GM12878 (cell line): Measurements from ENCODE around the gene ANKRD11. TPM values are rescaled to one million over a fixed set of nuclear protein-coding genes. Genes with fewer than 3 reads are reported as not detected.

ENCODE experiments used
- ATAC-seq: fragments of 200-7000 bp; cut with Tn5 transposase; 3 replicates; pipeline ENCODE4 v1.9.1; 2020; ENCODE audit warnings: mild to moderate bottlenecking, moderate library complexity
- BruUV-seq: library from RNA; stranded (reverse); fragments of 400-500 nt; replicated peaks from 2 replicates; lab custom pipeline; 2021; lab: Mats Ljungman, UMichigan
- CTCF ChIA-PET: fragments of 300-600 bp; sonication (Branson Sonifier 250); formaldehyde crosslinking; extraction: SDS; loops from one replicate; lab custom pipeline; 2021; ENCODE audit warnings: inconsistent platforms; lab: Yijun Ruan, JAX
- POLR2A ChIA-PET: fragments of 350-600 bp; formaldehyde crosslinking; extraction: SDS; loops from one replicate; lab custom pipeline; 2021; ENCODE audit warnings: inconsistent platforms; lab: Charles Lee
- RAD21 ChIA-PET: fragments of 300-600 bp; sonication (Branson Sonifier 250); formaldehyde crosslinking; loops from one replicate; lab custom pipeline; 2023; ENCODE audit warnings: antibody characterized with exemption; ENCODE audit not compliant: unreplicated experiment; lab: Charles Lee
- SMC1A ChIA-PET: fragments of 300-600 bp; sonication (Branson Sonifier 250); formaldehyde crosslinking; loops from one replicate; lab custom pipeline; 2023; ENCODE audit not compliant: unreplicated experiment, uncharacterized antibody; lab: Charles Lee
- DNase-seq: peaks from one replicate; pipeline ENCODE4 v3.0.0-alpha.2; 2011; ENCODE audit warnings: low read depth, low spot score
- FAIRE-seq: peaks from 3 replicates; lab custom pipeline; 2011; peaks lifted over from hg19 to GRCh38; lab: Jason Lieb, UNC
- H2AFZ ChIP-seq: 2 replicates; pipeline ENCODE4 v1.6.0; 2011; ENCODE audit warnings: low read depth, low read length, control low read depth; ENCODE audit not compliant: control insufficient read depth
- H3K27ac ChIP-seq: 2 replicates; pipeline ENCODE4 v1.5.1; 2011; ENCODE audit warnings: control low read depth; ENCODE audit not compliant: control insufficient read depth, insufficient read depth
- H3K27me3 ChIP-seq, 2 experiments: replicated peaks in 1 of 2; 2 replicates each; pipeline versions ENCODE4 v1.6.0 to v1.6.1; 2011; ENCODE audit warnings: low read length in 1 of 2; ENCODE audit not compliant: control insufficient read depth in 2 of 2, insufficient read depth in 2 of 2
- H3K36me3 ChIP-seq, 2 experiments: 2 replicates each; pipeline ENCODE4 v1.5.1; 2011; ENCODE audit warnings: low read length in 1 of 2; ENCODE audit not compliant: control insufficient read depth in 2 of 2, insufficient read depth in 2 of 2
- H3K4me1 ChIP-seq: 2 replicates; pipeline ENCODE4 v1.6.1; 2011; ENCODE audit warnings: mild to moderate bottlenecking, low read length, moderate library complexity, mixed read lengths; ENCODE audit not compliant: control insufficient read depth, insufficient read depth
- H3K4me2 ChIP-seq: 2 replicates; pipeline ENCODE4 v1.6.0; 2011; ENCODE audit warnings: control low read depth; ENCODE audit not compliant: control insufficient read depth, insufficient read depth
- H3K4me3 ChIP-seq: fragments of 200-600 bp; sonication (generic); 2 replicates; pipeline ENCODE4 v1.5.1; 2016
- H3K79me2 ChIP-seq: 2 replicates; pipeline ENCODE4 v1.6.0; 2011; ENCODE audit warnings: low read length; ENCODE audit not compliant: control insufficient read depth, insufficient read depth
- H3K9ac ChIP-seq: 2 replicates; pipeline ENCODE4 v1.8.0; 2011; ENCODE audit warnings: low read length, control low read depth, mixed read lengths; ENCODE audit not compliant: control insufficient read depth, insufficient read depth
- H3K9me3 ChIP-seq: replicated peaks from 3 replicates; pipeline ENCODE4 v1.5.1; 2011; ENCODE audit warnings: mild to moderate bottlenecking, low read length; ENCODE audit not compliant: control insufficient read depth, insufficient read depth
- H4K20me1 ChIP-seq: 2 replicates; pipeline ENCODE4 v1.6.0; 2011; ENCODE audit not compliant: control insufficient read depth, insufficient read depth
- CEBPB ChIP-seq, 2 experiments: fragments of 150-350 bp in 1 of 2; IDR thresholded peaks; 2 replicates each; pipeline ENCODE4 v1.6.1; 2012 to 2014; ENCODE audit warnings: low read depth in 2 of 2, low read length in 2 of 2, borderline replicate concordance in 1 of 2, inconsistent platforms in 1 of 2
- CHD4 ChIP-seq: fragments of 200-600 bp; sonication (generic); IDR thresholded peaks from 2 replicates; pipeline ENCODE4 v1.6.1; 2016; ENCODE audit warnings: mild to moderate bottlenecking
- ETV6 ChIP-seq, 2 experiments: fragments of 450-650 bp in 1 of 2; IDR thresholded peaks in 1 of 2; conservative IDR thresholded peaks in 1 of 2; 2 replicates each; pipeline ENCODE4 v1.6.1; 2014; ENCODE audit warnings: antibody characterized with exemption in 1 of 2, borderline replicate concordance in 1 of 2, low read depth in 1 of 2, mild to moderate bottlenecking in 1 of 2, moderate library complexity in 1 of 2
- FOXM1 ChIP-seq: IDR thresholded peaks from 2 replicates; pipeline ENCODE4 v1.6.1; 2012; ENCODE audit warnings: low read depth, mild to moderate bottlenecking, inconsistent platforms, low read length, moderate library complexity
- HCFC1 ChIP-seq: fragments of 150-350 bp; IDR thresholded peaks from 2 replicates; pipeline ENCODE4 v1.6.1; 2014; ENCODE audit warnings: low read length
- HDAC2 ChIP-seq: fragments of 200-600 bp; sonication (generic); IDR thresholded peaks from 2 replicates; pipeline ENCODE4 v1.6.1; 2017
- IKZF2 ChIP-seq, 2 experiments: fragments of 450-650 bp; IDR thresholded peaks; 2 replicates each; pipeline ENCODE4 v1.6.1; 2017; ENCODE audit warnings: mild to moderate bottlenecking in 2 of 2, moderate library complexity in 2 of 2
- POLR2AphosphoS2 ChIP-seq: IDR thresholded peaks from 2 replicates; pipeline ENCODE4 v1.6.1; 2011; ENCODE audit warnings: low read depth, mild to moderate bottlenecking, low read length, improper control_type of control experiment, moderate library complexity
- RAD21 ChIP-seq: IDR thresholded peaks from 2 replicates; pipeline ENCODE4 v1.6.1; 2011; ENCODE audit warnings: mild to moderate bottlenecking, low read depth, low read length, moderate library complexity; ENCODE audit not compliant: insufficient read depth
- RELA ChIP-seq: fragments of 450-650 bp; IDR thresholded peaks from 2 replicates; pipeline ENCODE4 v1.8.0; 2014; ENCODE audit warnings: borderline replicate concordance; ENCODE audit not compliant: partially characterized antibody
- STAT1 ChIP-seq: fragments of 450-650 bp; conservative IDR thresholded peaks from 2 replicates; pipeline ENCODE4 v1.6.1; 2014; ENCODE audit warnings: antibody characterized with exemption, mild to moderate bottlenecking
- TCF3 ChIP-seq: IDR thresholded peaks from 2 replicates; pipeline ENCODE4 v1.6.1; 2012; ENCODE audit warnings: low read depth, mild to moderate bottlenecking, low read length, borderline replicate concordance; ENCODE audit not compliant: insufficient read depth
- ZSCAN29 ChIP-seq: fragments of 450-650 bp; IDR thresholded peaks from 2 replicates; pipeline ENCODE4 v1.6.1; 2017; ENCODE audit warnings: mild to moderate bottlenecking, moderate library complexity
- WGBS: methylation state at CpG from one replicate; pipeline ENCODE4 v1.1.6; 2016; ENCODE audit warnings: low lambda C conversion rate; ENCODE audit not compliant: insufficient replicate concordance, insufficient coverage; ENCODE audit errors: missing lambda C conversion rate; 5-methylcytosine and 5-hydroxymethylcytosine counted together
- in situ Hi-C: fragments of 300-500 bp; cut with MboI; formaldehyde crosslinking; loops from 9 replicates; pipeline ENCODE4 v1.14.3; 2018; ENCODE audit warnings: mixed read lengths
- intact Hi-C: fragments of 100-400 bp; cut with micrococcal nuclease; formaldehyde crosslinking; loops from one replicate; pipeline ENCODE4 v1.14.2; 2022; ENCODE audit not compliant: unreplicated experiment
- polyA plus RNA-seq, 11 experiments: library from polyadenylated mRNA; depleted of rRNA in 4 of 11; unstranded in 6 of 11; stranded (reverse) in 5 of 11; fragments of >200 nt; fragmentation: Nextera tagmentation in 4 of 11; fragmentation: Illumina TruSeq in 1 of 11; extraction: Ambion mirVana in 4 of 11; extraction: Trizol in 1 of 11; gene quantifications; 1 replicate in 1 of 11; 2 replicates in 10 of 11; pipeline versions ENCODE4 v1.2.1 to v1.2.3, GENCODE V29; 2011 to 2016; ENCODE audit warnings: inconsistent platforms in 2 of 11, missing spikeins in 2 of 11, low read depth in 1 of 11
- total RNA-seq, 4 experiments: library from RNA; depleted of rRNA in 3 of 4; stranded (reverse); fragments of >200 nt in 3 of 4; fragmentation: Illumina TruSeq in 1 of 4; extraction: Trizol in 1 of 4; gene quantifications; 2 replicates each; pipeline versions ENCODE4 v1.2.1 to v1.2.3, GENCODE V29; 2013 to 2021
- TF ChIP-seq, protein P1 (sequence below): IDR thresholded peaks from 2 replicates; pipeline ENCODE4 v1.6.1; 2012; ENCODE audit warnings: low read depth, low read length, improper control_type of control experiment
- TF ChIP-seq, protein P2 (sequence below): fragments of 450-650 bp; IDR thresholded peaks from 2 replicates; pipeline ENCODE4 v1.6.1; 2017; ENCODE audit warnings: borderline replicate concordance

Gene ANKRD11
- total and polyA plus RNA-seq, 10 of the 15 experiments (the other 5 are each of a cell fraction or from before 2014, with no cell fraction given): 5.1 to 103 (median 27.4) TPM

DNA sequence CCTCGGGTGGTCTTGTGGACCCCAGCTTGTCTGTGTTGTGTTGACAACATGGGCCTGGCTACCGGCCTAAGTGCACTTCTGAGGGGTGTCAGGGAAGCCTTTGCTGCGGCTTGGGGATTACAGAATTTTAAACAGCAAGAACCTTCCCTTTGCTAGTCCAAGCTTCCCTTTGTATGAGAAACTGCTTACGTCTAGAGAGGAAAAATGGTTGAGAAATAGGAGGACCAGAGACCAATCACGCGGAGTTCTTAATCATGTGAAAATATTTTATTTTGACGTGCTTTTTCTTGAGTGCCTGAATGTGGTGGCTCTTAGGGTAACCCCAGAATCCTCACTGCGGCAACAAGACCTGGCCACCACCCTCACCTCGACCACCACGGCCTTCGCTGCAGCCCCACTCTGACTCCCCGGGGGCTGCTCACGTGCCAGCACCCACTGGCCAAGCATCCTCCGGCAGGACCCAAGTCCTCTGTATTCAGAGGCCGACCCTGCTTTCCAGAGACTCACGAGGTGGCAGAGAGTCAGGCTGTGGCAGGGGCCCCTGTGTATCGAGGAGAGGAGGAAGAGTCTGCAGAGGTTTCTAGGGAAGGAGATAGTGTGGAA lies 191.6 kb downstream of the ANKRD11 start:
- Histone ChIP-seq H3K27ac (no peak overlapping the region), H3K4me1 (no peaks in the 10 kb centered on the region), H3K9ac (no peak overlapping the region), H3K4me2 (no peak overlapping the region), H3K9me3 (no peaks in the 10 kb centered on the region), H2AFZ (no peak overlapping the region), H3K79me2 (no peaks in the 10 kb centered on the region; the same call in none of the 2 replicates), H3K27me3 (no peaks in the 10 kb centered on the region), H4K20me1 (peaks cover 9% of the 10 kb centered on the region; the same call in 1 of the 2 replicates), H3K36me3 (peaks cover 11 to 32% of the 10 kb centered on the region in 2 experiments; a peak in 3 of 4 replicates), H3K4me3 (no peak overlapping the region)
- TF ChIP-seq TCF3 (no peak), FOXM1 (no peak), CEBPB (IDR thresholded peaks at IDR 0.05; ENCODE audit: borderline replicate concordance in 1 of 2, low read depth in 2 of 2, low read length in 2 of 2) (no peak), RAD21 (no peak), ETV6 (conservative IDR thresholded peaks at IDR 0.05 in 1 of 2, IDR thresholded peaks at IDR 0.05 in 1 of 2; ENCODE audit: borderline replicate concordance in 1 of 2, low read depth in 1 of 2) (no peak), ZSCAN29 (no peak), RELA (no peak), HCFC1 (no peak), CHD4 (no peak), STAT1 (no peak), HDAC2 (no peak), IKZF2 (IDR thresholded peaks at IDR 0.05) (no peak), POLR2AphosphoS2 (no peak)
- TF ChIP-seq, protein P1, sequence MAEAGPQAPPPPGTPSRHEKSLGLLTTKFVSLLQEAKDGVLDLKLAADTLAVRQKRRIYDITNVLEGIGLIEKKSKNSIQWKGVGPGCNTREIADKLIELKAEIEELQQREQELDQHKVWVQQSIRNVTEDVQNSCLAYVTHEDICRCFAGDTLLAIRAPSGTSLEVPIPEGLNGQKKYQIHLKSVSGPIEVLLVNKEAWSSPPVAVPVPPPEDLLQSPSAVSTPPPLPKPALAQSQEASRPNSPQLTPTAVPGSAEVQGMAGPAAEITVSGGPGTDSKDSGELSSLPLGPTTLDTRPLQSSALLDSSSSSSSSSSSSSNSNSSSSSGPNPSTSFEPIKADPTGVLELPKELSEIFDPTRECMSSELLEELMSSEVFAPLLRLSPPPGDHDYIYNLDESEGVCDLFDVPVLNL: no peak
- TF ChIP-seq, protein P2, sequence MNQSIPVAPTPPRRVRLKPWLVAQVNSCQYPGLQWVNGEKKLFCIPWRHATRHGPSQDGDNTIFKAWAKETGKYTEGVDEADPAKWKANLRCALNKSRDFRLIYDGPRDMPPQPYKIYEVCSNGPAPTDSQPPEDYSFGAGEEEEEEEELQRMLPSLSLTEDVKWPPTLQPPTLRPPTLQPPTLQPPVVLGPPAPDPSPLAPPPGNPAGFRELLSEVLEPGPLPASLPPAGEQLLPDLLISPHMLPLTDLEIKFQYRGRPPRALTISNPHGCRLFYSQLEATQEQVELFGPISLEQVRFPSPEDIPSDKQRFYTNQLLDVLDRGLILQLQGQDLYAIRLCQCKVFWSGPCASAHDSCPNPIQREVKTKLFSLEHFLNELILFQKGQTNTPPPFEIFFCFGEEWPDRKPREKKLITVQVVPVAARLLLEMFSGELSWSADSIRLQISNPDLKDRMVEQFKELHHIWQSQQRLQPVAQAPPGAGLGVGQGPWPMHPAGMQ: no peak
- ChIA-PET CTCF (no interaction called here), POLR2A (interaction anchor here (0.5 kb wide), 1 partner anchor 212 kb away, joined by 4 read pairs; no protein-coding TSS in a partner anchor), RAD21 (no interaction called here), SMC1A (no interaction called here)
- intact Hi-C loops: no loop called here
- in situ Hi-C loops: no loop called here
- no peak for DNase-seq
- no TSS peak for BruUV-seq
- no peak for ATAC-seq
- no peak for FAIRE-seq
- WGBS: 92% methylated on average over 17 of the region's 17 CpGs
